ENCODE measurements around the gene NSUN2.

NSUN2 gene

GRCh38 chr5:6602441-6602840, 30.4 kb downstream of the NSUN2 start:
- DNase-seq: no peak

- no peak for DNase-seq
These were observed 31.0 kb downstream of the NSUN2 start for GRCh38 chr5:6601816-6602215.

- DNase-seq: no peak
These were observed 31.6 kb downstream of the NSUN2 start for GRCh38 chr5:6601271-6601670.

GRCh38 chr5:6599739-6600138, 33.1 kb downstream of the NSUN2 start:
- no peak for DNase-seq

GRCh38 chr5:6598351-6598900, 34.4 kb downstream of the NSUN2 start:
- no peak for DNase-seq

- no peak for DNase-seq
These were observed 35.3 kb downstream of the NSUN2 start for GRCh38 chr5:6597557-6597956.

- no peak for DNase-seq
These were observed 36.5 kb downstream of the NSUN2 start for GRCh38 chr5:6596388-6596787.

GRCh38 chr5:6595405-6595804, 37.4 kb downstream of the NSUN2 start:
- no peak for DNase-seq

GRCh38 chr5:6594066-6594465, 38.8 kb downstream of the NSUN2 start:
- no peak for DNase-seq

GRCh38 chr5:6593148-6594016, 39.5 kb downstream of the NSUN2 start:
- DNase-seq: no peak

- no peak for DNase-seq
These were observed 40.2 kb downstream of the NSUN2 start for GRCh38 chr5:6592601-6593000.

GRCh38 chr5:6591671-6592288, 41.1 kb downstream of the NSUN2 start:
- DNase-seq: no peak

GRCh38 chr5:6590581-6590980, 42.3 kb downstream of the NSUN2 start:
- DNase-seq: no peak

GRCh38 chr5:6587171-6587570, 45.7 kb downstream of the NSUN2 start:
- no peak for DNase-seq

- DNase-seq: no peak
These were observed 46.2 kb downstream of the NSUN2 start for GRCh38 chr5:6586647-6587042.

GRCh38 chr5:6585939-6586646, 46.8 kb downstream of the NSUN2 start:
- no peak for DNase-seq

- no peak for DNase-seq
These were observed 47.7 kb downstream of the NSUN2 start for GRCh38 chr5:6585168-6585567.

- DNase-seq: no peak
These were observed 48.1 kb downstream of the NSUN2 start for GRCh38 chr5:6584727-6585126.

GRCh38 chr5:6584101-6584645, 48.7 kb downstream of the NSUN2 start:
- DNase-seq: no peak

GRCh38 chr5:6583049-6583880, 49.6 kb downstream of the NSUN2 start:
- no peak for DNase-seq

- no peak for DNase-seq
These were observed 50.3 kb downstream of the NSUN2 start for GRCh38 chr5:6582507-6583048.

Data from CD4-positive, alpha-beta T cell treated with Interleukin-4 for 4 hours (primary cell).